Gastroesophageal sphincter (tissue), 3 donors: Measurements from ENCODE around the gene XRCC3.

ENCODE experiments used
- EP300 ChIP-seq: sonication (generic); formaldehyde crosslinking; IDR thresholded peaks from one replicate; pipeline ENCODE4 v1.6.1; 2017; ENCODE audit warnings: antibody characterized with exemption, mild to moderate bottlenecking
- POLR2A ChIP-seq, 2 donors: fragments of 450-650 bp; IDR thresholded peaks; one replicate each; pipeline ENCODE4 v1.6.1; 2017; ENCODE audit warnings: antibody characterized with exemption in 2 of 2, mild to moderate bottlenecking in 2 of 2, moderate library complexity in 1 of 2
- POLR2AphosphoS5 ChIP-seq: sonication (generic); formaldehyde crosslinking; IDR thresholded peaks from one replicate; pipeline ENCODE4 v1.6.1; 2017; ENCODE audit warnings: antibody characterized with exemption
- TF ChIP-seq, protein P1 (sequence below), 4 experiments: fragments of 200-600 bp in 2 of 4; fragments of 450-650 bp in 2 of 4; sonication (generic) in 1 of 4; IDR thresholded peaks; one replicate each; pipeline ENCODE4 v1.5.1; 2017 to 2019; ENCODE audit warnings: antibody characterized with exemption in 4 of 4, mild to moderate bottlenecking in 2 of 4, moderate library complexity in 2 of 4

DNA sequence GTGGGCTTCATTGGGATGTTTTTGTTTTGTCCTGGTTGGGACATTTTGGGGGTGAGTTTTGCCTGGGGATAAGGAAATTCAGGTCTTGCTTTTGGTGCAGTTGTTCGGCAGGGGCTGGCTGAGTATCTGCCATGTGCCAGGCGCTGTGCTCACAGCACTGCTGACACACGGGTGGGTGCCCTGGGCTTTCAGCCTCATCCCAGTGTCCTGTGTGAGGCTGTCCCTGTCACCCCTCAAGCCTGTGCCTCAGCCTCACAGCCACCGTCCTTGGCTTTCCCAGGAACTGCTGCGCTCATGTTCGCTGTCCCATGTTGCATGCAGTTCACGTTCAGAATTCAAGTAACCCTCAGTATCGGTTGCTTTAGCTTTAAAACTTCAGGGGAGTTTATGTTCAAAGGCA is 24.9 kb downstream of the XRCC3 start:
- TF ChIP-seq, protein P1, sequence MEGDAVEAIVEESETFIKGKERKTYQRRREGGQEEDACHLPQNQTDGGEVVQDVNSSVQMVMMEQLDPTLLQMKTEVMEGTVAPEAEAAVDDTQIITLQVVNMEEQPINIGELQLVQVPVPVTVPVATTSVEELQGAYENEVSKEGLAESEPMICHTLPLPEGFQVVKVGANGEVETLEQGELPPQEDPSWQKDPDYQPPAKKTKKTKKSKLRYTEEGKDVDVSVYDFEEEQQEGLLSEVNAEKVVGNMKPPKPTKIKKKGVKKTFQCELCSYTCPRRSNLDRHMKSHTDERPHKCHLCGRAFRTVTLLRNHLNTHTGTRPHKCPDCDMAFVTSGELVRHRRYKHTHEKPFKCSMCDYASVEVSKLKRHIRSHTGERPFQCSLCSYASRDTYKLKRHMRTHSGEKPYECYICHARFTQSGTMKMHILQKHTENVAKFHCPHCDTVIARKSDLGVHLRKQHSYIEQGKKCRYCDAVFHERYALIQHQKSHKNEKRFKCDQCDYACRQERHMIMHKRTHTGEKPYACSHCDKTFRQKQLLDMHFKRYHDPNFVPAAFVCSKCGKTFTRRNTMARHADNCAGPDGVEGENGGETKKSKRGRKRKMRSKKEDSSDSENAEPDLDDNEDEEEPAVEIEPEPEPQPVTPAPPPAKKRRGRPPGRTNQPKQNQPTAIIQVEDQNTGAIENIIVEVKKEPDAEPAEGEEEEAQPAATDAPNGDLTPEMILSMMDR (IDR thresholded peaks at IDR 0.05) = no peak
- TF ChIP-seq POLR2A (IDR thresholded peaks at IDR 0.05) (no peak), POLR2AphosphoS5 (no peak), EP300 (no peak)
